ENCODE data around the gene M6PR. TPM values are rescaled to one million over a fixed set of nuclear protein-coding genes. Genes with fewer than 3 reads are reported as not detected.
"Not testable (repeated sequence)": the region's sequence is repeated elsewhere in the genome, so short reads cannot be mapped to it uniquely, and the experiment has no call there.

Gene M6PR
- total RNA-seq, 1 donor from 2014 or later, result 40.4 TPM

GRCh38 chr12:8914033-8914715, 35.3 kb downstream of the M6PR start, which contains the start of gene PHC1:
PHC1 (plus strand) TSS chr12:8914509; CDS start chr12:8917678, 3,169 bp downstream.
- DNase-seq (ENCODE audit: low spot score), result peak; percentile 76
- peak; percentile 86 for ATAC-seq

- DNase-seq (ENCODE audit: low spot score), result no peak
- ATAC-seq, result no peak
Observed at GRCh38 chr12:8913702-8914032, 35.8 kb downstream of the M6PR start.

- ATAC-seq (no peak), DNase-seq (ENCODE audit: low spot score) (no peak)
Observed at GRCh38 chr12:8912914-8913313, 36.5 kb downstream of the M6PR start.

GRCh38 chr12:8911606-8912268, 37.7 kb downstream of the M6PR start:
- DNase-seq (ENCODE audit: low spot score) (no peak), ATAC-seq (no peak)

GRCh38 chr12:8909752-8910151, 39.7 kb downstream of the M6PR start:
- ATAC-seq (no peak), DNase-seq (ENCODE audit: low spot score) (no peak)

- ATAC-seq (no peak), DNase-seq (ENCODE audit: low spot score) (no peak)
Observed at GRCh38 chr12:8907513-8907912, 41.9 kb downstream of the M6PR start.

GRCh38 chr12:8906266-8907180, 42.9 kb downstream of the M6PR start:
- ATAC-seq (no peak), DNase-seq (ENCODE audit: low spot score) (no peak)

- DNase-seq (ENCODE audit: low spot score), result no peak
- ATAC-seq, result no peak
Observed at GRCh38 chr12:8905546-8905945, 43.9 kb downstream of the M6PR start.

GRCh38 chr12:8904665-8905064, 44.8 kb downstream of the M6PR start:
- DNase-seq (ENCODE audit: low spot score) (no peak), ATAC-seq (no peak)

GRCh38 chr12:8903646-8904045, 45.8 kb downstream of the M6PR start:
- DNase-seq (ENCODE audit: low spot score) (no peak), ATAC-seq (no peak)

GRCh38 chr12:8902703-8903102, 46.7 kb downstream of the M6PR start:
- not testable (repeated sequence) for DNase-seq (ENCODE audit: low spot score); ATAC-seq

- ATAC-seq (no peak), DNase-seq (ENCODE audit: low spot score) (no peak)
Observed at GRCh38 chr12:8899830-8900229, 49.6 kb downstream of the M6PR start.

GRCh38 chr12:8897081-8897480, 52.4 kb downstream of the M6PR start:
- DNase-seq (ENCODE audit: low spot score) (no peak), ATAC-seq (no peak)

- no peak for DNase-seq (ENCODE audit: low spot score)
- no peak for ATAC-seq
Observed at GRCh38 chr12:8894986-8895385, 54.5 kb downstream of the M6PR start.

- no peak for ATAC-seq
- DNase-seq (ENCODE audit: low spot score), result no peak
Observed at GRCh38 chr12:8894378-8894777, 55.1 kb downstream of the M6PR start.

GRCh38 chr12:8891976-8892375, 57.5 kb downstream of the M6PR start:
- DNase-seq (ENCODE audit: low spot score) (no peak), ATAC-seq (no peak)

Other genes starting within 250 kb of the M6PR start
- not detected for gene A2ML1, start 127.0 kb downstream of the M6PR start, total RNA-seq
- 4.6 TPM for gene PHC1, start 35.1 kb downstream of the M6PR start, total RNA-seq
- 1.9 TPM for gene KLRG1, start 39.9 kb upstream of the M6PR start, total RNA-seq
- 915 TPM for gene A2M, start 166.3 kb upstream of the M6PR start, total RNA-seq